Fibroblast of peridontal ligament (primary cell): Measurements from ENCODE around the gene SEMA4F.
A peak's percentile ranks its signal among the peaks of the same experiment; 100 is the strongest.
"Not testable (repeated sequence)": the region's sequence is repeated elsewhere in the genome, so short reads cannot be mapped to it uniquely, and the experiment has no call there.

Source experiments
- DNase-seq: peaks from one replicate; pipeline ENCODE4 v3.0.0-alpha.2; 2010; ENCODE audit errors: extremely low read depth

Gene SEMA4F

DNA sequence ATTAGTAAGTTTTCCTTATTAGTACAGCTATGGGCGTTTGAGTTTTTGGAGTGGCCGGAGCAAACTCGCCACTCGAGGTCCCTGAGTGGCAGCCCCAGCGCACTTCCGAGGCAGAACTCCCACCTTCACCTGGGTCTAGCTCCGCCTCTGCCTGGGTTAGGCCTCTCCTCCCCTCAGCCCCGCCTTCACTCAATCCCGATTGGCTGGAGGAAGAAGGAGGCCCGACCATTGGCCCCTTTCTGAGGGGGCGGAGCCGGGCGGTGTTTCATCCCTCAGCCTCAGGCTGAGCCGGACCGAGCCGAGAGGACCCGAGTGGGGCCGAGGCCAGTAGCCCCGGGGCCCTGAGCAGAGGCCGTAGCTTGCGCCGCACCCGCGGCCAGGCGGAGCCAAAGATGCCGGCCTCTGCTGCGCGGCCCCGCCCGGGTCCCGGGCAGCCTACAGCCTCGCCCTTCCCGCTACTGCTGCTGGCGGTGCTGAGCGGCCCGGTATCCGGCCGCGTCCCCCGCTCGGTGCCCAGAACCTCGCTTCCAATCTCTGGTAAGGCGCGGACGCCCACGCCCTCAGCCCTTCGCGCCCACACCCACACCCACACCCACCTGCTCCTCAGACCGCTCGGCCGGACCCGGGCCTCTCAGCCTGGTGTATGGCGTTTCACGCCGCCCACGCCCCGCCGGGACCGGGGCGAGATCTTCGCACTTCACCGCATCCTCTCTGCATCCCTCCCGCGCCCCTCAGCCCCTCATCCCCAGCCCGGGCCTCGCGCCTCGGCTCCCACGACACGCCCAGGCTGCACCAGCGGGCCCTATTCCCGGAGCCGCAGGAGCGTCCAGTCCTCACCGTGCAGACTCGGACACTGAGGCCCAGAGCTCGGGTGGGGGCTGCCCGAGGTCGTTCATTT is at the start of gene SEMA4F:
Gene SEMA4F, plus strand, starts transcription at position 263 of the 898 bp plus-strand sequence. Its CDS starts 130 bp downstream, at position 393.
- DNase-seq, result peak; percentile 89

DNA sequence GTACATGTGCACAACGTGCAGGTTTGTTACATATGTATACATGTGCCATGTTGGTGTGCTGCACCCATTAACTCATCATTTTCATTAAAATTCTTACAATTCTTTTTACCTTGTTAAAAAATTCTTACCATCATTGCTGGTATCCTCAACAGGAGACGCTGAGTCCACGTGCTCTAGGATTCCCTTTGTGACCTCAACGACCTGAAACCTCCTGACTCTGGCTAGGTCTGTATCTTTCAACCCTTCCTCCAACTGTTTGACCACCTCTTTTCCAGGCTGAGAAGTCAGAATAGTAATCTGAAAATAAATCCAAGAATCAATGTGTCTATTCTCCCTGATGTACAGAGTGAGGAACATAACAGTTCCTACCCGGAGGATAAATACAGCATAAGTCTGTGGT is 47.1 kb upstream of the SEMA4F start:
- no peak for DNase-seq

DNA sequence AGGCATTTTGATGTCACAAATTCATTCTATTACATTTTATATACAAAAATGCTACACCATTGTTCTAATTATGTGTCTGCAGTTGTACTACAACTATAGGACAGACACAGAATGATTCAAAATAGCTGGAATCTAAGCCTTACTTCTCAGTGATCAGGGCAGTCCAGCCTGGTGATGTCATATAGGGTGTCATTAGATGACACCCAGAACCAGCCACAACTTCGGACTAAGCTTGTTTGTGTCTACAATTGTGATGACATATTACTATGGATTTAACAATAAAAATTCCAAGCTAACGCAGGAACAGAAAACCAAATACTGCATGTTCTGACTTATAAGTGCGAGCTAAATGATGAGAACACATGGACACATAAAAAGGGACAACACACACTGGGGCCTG is 36.9 kb upstream of the SEMA4F start:
- DNase-seq, result no peak

DNA sequence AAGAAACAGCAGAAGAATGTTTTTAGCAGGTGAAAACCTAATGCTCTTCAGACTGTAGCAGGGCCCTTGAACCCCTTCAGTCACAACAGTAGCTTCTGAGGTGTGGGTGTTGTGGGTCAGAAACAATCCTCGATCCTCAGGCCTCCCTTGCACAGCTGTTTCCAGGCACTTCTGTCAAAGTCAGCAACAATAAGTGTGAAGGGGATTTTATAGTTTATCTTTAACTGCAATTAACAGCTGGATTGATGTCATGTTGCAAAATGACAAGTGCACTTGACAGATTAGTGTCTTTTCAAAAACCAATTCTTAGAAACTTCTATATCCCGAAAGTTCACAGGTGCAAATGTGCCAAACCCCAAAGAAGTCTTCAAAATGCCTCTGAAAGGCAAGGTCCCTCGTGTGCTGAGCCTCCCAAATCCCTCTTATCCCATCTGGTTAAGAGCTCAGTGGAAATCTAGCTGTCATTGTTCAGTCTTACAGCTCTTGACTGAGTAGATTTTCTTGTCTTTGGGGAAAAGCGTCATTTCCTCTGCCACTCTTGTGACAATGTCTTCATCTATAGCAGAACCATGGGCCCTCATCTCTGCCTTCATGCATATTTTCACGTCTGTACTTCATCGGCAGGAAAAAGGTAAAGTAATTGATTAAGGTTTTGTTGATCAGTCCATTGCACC is 35.5 kb upstream of the SEMA4F start:
- DNase-seq, result no peak

DNA sequence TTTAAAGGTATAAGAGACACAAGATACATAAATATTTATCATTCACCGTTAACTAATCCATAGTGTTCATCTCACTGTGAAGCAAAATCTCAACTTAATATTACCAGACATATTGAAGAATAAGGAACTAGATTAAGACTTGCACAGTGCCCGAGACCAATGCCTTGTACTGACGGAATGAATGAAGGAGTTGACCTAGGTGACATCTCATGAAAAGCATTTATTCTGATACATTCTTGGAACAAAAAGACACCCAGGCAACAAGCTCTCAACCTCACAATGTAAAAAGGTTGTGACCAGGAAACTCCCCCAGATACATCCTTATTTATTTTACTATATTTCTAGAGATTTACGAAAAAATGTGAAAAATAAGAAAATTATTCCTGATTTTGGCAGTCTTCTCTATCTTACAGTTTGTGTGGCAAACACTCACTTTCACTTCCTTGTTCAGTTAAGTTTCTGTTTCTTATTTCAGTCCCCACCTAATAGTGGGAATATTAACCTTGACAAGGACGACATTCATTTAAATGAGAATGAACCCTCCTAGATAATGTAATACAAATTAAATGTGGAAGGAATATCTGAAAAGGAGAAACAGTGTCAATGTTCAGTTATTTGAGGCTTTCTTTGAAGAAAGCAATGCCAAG is 34.3 kb upstream of the SEMA4F start:
- DNase-seq, result no peak

- DNase-seq, result no peak
Measured at GRCh38 chr2:74620671-74621070, 33.4 kb upstream of the SEMA4F start.

- DNase-seq, result no peak
Measured at GRCh38 chr2:74625658-74626425, 28.2 kb upstream of the SEMA4F start.

- no peak for DNase-seq
Measured at GRCh38 chr2:74628538-74629105, 25.4 kb upstream of the SEMA4F start.

GRCh38 chr2:74630454-74630853 is 23.6 kb upstream of the SEMA4F start:
- not testable (repeated sequence) for DNase-seq

- peak; percentile 13 for DNase-seq
Measured at GRCh38 chr2:74632209-74632938, 21.7 kb upstream of the SEMA4F start.

DNA sequence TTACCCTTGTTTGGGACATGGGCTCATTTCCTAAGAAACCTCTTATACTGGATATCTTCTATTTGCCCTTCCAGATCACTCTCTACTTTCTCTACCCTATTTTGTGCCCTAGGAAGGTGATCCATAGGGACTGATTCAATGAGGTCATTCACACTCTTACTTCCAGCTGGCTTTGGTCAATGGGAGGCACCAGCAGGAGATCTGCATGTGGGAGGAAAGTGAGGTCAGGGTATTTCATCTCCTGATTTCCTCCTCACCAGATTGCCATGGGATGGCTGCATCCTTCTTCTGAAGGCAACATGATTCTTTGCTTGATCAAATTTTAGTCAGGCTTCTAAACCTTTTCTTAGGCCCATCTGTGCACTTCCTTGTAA is 21.1 kb upstream of the SEMA4F start:
- DNase-seq, result no peak

- DNase-seq, result no peak
Measured at GRCh38 chr2:74639550-74639949, 14.5 kb upstream of the SEMA4F start.

DNA sequence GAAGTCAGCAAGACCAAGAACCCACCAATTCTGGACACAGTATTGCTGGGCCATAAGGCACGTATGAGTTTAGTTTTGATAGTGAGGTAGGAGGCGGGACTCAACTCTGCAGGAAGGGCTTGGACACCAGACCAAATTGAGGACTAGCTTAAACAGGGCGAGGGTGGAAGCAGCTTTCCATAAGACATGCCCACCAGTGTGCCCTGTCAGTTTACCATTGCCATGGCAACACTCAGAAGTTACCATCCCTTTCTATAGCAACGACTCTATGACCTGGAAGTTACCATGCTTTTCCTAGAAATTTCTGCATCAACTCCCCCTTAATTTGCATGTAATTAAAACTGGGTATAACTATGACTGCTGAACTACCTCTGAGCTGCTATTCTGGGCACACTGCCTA is 8.7 kb upstream of the SEMA4F start:
- DNase-seq, result no peak

- no peak for DNase-seq
Measured at GRCh38 chr2:74646201-74646600, 7.8 kb upstream of the SEMA4F start.

DNA sequence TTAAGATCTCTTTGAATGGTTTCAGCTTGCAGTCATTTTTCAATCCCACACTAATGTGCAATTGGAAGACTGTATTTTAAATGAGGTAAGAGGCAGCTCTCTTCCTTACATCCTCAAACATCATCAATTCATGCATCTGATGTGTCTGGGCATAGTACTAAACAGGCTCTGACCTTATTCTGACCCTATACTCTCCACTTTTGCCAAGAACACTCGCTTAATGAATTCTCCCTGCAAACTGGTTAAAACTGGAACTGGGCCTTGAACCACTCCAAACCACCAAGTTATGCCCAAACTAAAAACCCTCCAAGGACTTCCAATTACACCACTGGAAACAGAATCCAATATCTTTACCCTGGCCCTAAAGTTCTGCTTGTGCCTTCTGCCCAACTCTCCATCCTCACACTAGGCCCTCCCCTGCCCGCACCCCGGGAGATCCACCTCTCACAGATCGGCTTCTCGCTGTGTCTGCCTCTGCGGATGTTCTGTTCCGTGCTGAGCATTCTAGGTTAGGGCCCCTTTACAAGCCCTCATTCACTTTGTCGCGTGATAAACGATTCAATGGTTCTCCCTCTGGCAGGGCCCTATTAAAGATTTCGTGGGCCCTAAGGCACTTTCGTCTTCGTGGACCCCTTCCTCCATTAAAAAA is 7.1 kb upstream of the SEMA4F start:
- peak; percentile 54 for DNase-seq

DNA sequence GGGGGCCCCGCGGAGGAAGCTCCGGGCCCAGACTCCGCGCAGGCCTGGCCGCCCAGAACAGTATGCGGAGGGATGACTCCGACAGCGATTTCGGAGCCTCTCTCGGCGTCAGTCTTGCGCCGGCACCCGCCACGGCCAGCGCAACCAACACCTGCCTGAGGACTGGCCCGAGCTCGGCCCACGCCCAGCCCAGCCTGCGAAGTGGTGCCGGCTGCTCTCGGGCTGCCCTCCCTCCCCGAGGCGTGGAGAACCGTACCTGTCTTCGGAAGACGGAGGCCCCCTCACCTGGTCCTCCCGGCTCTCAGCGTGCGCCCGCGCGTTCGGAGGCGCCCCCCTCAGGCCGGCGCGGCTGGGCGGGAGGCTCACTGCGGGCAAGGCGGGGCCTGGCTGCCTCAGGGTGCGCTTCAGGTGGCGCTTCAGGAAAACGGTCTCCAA is 6.0 kb upstream of the SEMA4F start, which contains the start of gene M1AP:
Gene M1AP, minus strand, starts transcription at position 322 of the 435 bp plus-strand sequence. CDS start 8,055 bp downstream, outside the sequence.
- DNase-seq, result no peak

GRCh38 chr2:74653589-74653984 is 460 bp upstream of the SEMA4F start:
- no peak for DNase-seq

DNA sequence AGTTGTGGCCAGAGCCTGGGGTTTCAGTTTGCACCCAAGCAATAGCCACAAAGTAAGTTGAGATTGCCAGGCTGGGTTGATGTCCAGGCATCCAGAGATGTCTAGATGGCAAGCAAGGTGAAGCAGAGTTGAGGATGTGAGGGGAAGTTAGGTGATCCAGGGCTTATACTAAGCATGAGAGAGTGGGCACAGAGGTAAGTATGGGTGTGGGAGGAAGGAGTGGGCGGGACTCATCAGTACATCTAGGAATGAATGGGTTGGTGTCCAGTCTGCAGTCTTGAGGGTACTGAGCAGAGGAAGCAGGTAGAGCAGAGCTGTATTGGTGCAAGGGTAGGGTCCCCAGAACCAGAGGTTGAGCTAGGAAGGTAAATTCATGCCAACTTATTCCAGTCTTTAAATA is 1.5 kb downstream of the SEMA4F start:
- DNase-seq, result no peak

GRCh38 chr2:74658516-74658915 is 4.5 kb downstream of the SEMA4F start:
- peak; percentile 77 for DNase-seq

GRCh38 chr2:74659462-74659861 is 5.4 kb downstream of the SEMA4F start:
- no peak for DNase-seq
